NT2/D1 (cell line): ENCODE data around the gene DDX1.

Source experiments
- DNase-seq: peaks from one replicate; pipeline ENCODE4 v3.0.0-alpha.2; 2011; ENCODE audit warnings: low read depth, low spot score
- H3K27me3 ChIP-seq: 2 replicates; pipeline ENCODE4 v1.6.0; 2011; ENCODE audit warnings: mild to moderate bottlenecking; ENCODE audit not compliant: insufficient read length, insufficient read depth
- H3K36me3 ChIP-seq: 2 replicates; pipeline ENCODE4 v1.6.1; 2011; ENCODE audit warnings: mild to moderate bottlenecking, low read length, mixed read lengths; ENCODE audit not compliant: insufficient read depth, insufficient read length
- H3K4me1 ChIP-seq: 2 replicates; pipeline ENCODE4 v1.5.1; 2011; ENCODE audit not compliant: insufficient read depth, insufficient read length
- H3K4me3 ChIP-seq: 2 replicates; pipeline ENCODE4 v1.5.1; 2011; ENCODE audit warnings: low read depth; ENCODE audit not compliant: insufficient read length
- H3K9ac ChIP-seq: 2 replicates; pipeline ENCODE4 v1.6.0; 2011; ENCODE audit warnings: low read depth; ENCODE audit not compliant: insufficient read length
- H3K9me3 ChIP-seq: 2 replicates; pipeline ENCODE4 v1.5.1; 2011; ENCODE audit warnings: mild to moderate bottlenecking, low read length; ENCODE audit not compliant: insufficient read depth
- SUZ12 ChIP-seq: IDR thresholded peaks from 2 replicates; pipeline ENCODE4 v1.6.1; 2011; ENCODE audit not compliant: insufficient read length, insufficient read depth; ENCODE audit errors: extremely low read depth
- YY1 ChIP-seq: IDR thresholded peaks from 2 replicates; pipeline ENCODE4 v1.6.1; 2011; ENCODE audit not compliant: insufficient read length, insufficient read depth
- ZNF274 ChIP-seq: IDR thresholded peaks from 2 replicates; pipeline ENCODE4 v1.6.1; 2011; ENCODE audit warnings: mild to moderate bottlenecking, low read depth, low read length

Gene DDX1

GRCh38 chr2:15625344-15626036, 33.8 kb downstream of the DDX1 start:
- no peak overlapping the region for H3K4me3 ChIP-seq
- H3K27me3 ChIP-seq, result no peaks in the 10 kb centered on the region
- peaks cover 89% of the 10 kb centered on the region for H3K36me3 ChIP-seq
- no peak overlapping the region for H3K9ac ChIP-seq
- no peaks in the 10 kb centered on the region for H3K4me1 ChIP-seq
- TF ChIP-seq YY1 (no peak), SUZ12 (no peak), ZNF274 (no peak)
- no peak for DNase-seq
- H3K9me3 ChIP-seq, result no peaks in the 10 kb centered on the region

GRCh38 chr2:15626126-15626525, 34.5 kb downstream of the DDX1 start:
- Histone ChIP-seq H3K27me3 (no peaks in the 10 kb centered on the region), H3K36me3 (peaks cover 90% of the 10 kb centered on the region)

GRCh38 chr2:15626967-15627366, 35.3 kb downstream of the DDX1 start:
- Histone ChIP-seq H3K27me3 (no peaks in the 10 kb centered on the region), H3K36me3 (peaks cover 90% of the 10 kb centered on the region), H3K4me1 (no peaks in the 10 kb centered on the region), H3K4me3 (no peak overlapping the region), H3K9ac (no peak overlapping the region), H3K9me3 (no peaks in the 10 kb centered on the region)
- TF ChIP-seq ZNF274, result no peak
- no peak for TF ChIP-seq SUZ12
- no peak for TF ChIP-seq YY1
- DNase-seq, result no peak

More at GRCh38 chr2:15626126-15626525, 34.5 kb downstream of the DDX1 start:
- Histone ChIP-seq H3K9me3 (no peaks in the 10 kb centered on the region), H3K9ac (no peak overlapping the region), H3K4me3 (no peak overlapping the region), H3K4me1 (no peaks in the 10 kb centered on the region)
- DNase-seq, result no peak
- no peak for TF ChIP-seq SUZ12
- TF ChIP-seq YY1, result no peak
- TF ChIP-seq ZNF274, result no peak

GRCh38 chr2:15627817-15628684, 36.4 kb downstream of the DDX1 start:
- no peak for DNase-seq
- no peak overlapping the region for H3K9ac ChIP-seq
- no peaks in the 10 kb centered on the region for H3K9me3 ChIP-seq
- TF ChIP-seq SUZ12 (no peak), ZNF274 (no peak), YY1 (no peak)
- peaks cover 91% of the 10 kb centered on the region for H3K36me3 ChIP-seq
- no peak overlapping the region for H3K4me3 ChIP-seq
- H3K4me1 ChIP-seq, result no peaks in the 10 kb centered on the region
- H3K27me3 ChIP-seq, result no peaks in the 10 kb centered on the region

- Histone ChIP-seq H3K9ac (no peak overlapping the region), H3K4me3 (no peak overlapping the region), H3K36me3 (peaks cover 92% of the 10 kb centered on the region), H3K9me3 (no peaks in the 10 kb centered on the region), H3K4me1 (no peaks in the 10 kb centered on the region), H3K27me3 (no peaks in the 10 kb centered on the region)
- DNase-seq, result no peak
- TF ChIP-seq SUZ12 (no peak), YY1 (no peak), ZNF274 (no peak)
These were observed 37.5 kb downstream of the DDX1 start for GRCh38 chr2:15628899-15629855.

GRCh38 chr2:15630121-15630977, 38.7 kb downstream of the DDX1 start:
- Histone ChIP-seq H3K9ac (no peak overlapping the region), H3K4me1 (no peaks in the 10 kb centered on the region)
- DNase-seq, result no peak

More at GRCh38 chr2:15630121-15630977, 38.7 kb downstream of the DDX1 start:
- no peaks in the 10 kb centered on the region for H3K9me3 ChIP-seq
- no peaks in the 10 kb centered on the region for H3K27me3 ChIP-seq
- no peak for TF ChIP-seq YY1
- no peak for TF ChIP-seq ZNF274
- no peak for TF ChIP-seq SUZ12
- H3K4me3 ChIP-seq, result no peak overlapping the region
- peaks cover 89% of the 10 kb centered on the region for H3K36me3 ChIP-seq
